ENCODE data around the gene SLC6A6. TPM values are rescaled to one million over a fixed set of nuclear protein-coding genes. Genes with fewer than 3 reads are reported as not detected.

Gene SLC6A6
- total and polyA plus RNA-seq, 2 experiments from 2014 or later: 30.7 to 58.9 TPM

GRCh38 chr3:14416453-14416852 is 14.0 kb downstream of the SLC6A6 start:
- Histone ChIP-seq H3K9me2 (replicated peaks; ENCODE audit: insufficient read depth) (no peaks in the 10 kb centered on the region), H3K9me3 (ENCODE audit: low read depth) (no peaks in the 10 kb centered on the region), H3K79me2 (peaks cover 73% of the 10 kb centered on the region), H3K4me2 (no peak overlapping the region), H4K20me1 (ENCODE audit: insufficient read depth, poor library complexity, severe bottlenecking) (peaks cover 6% of the 10 kb centered on the region), H3K4me3 (no peak overlapping the region), H3K27ac (no peak overlapping the region), H2AFZ (no peak overlapping the region), H3K36me3 (replicated peaks; ENCODE audit: insufficient read depth, low read depth) (no peaks in the 10 kb centered on the region), H3K27me3 (no peaks in the 10 kb centered on the region), H3K4me1 (ENCODE audit: insufficient read depth) (peaks cover 32% of the 10 kb centered on the region)
- WGBS (ENCODE audit: low lambda C conversion rate, missing lambda C conversion rate): 92% methylated on average over 6 of the region's 6 CpGs
- no peak for DNase-seq (ENCODE audit: low spot score)
- TF ChIP-seq EZH2phosphoT487 (IDR thresholded peaks at IDR 0.05; ENCODE audit: low read depth, severe bottlenecking, unreplicated experiment): no peak
- TF ChIP-seq EZH2 (IDR thresholded peaks at IDR 0.05; ENCODE audit: borderline replicate concordance): no peak
- no peak for TF ChIP-seq CTCF (IDR thresholded peaks at IDR 0.05; ENCODE audit: poor library complexity)

GRCh38 chr3:14418296-14419250 is 16.2 kb downstream of the SLC6A6 start:
- Histone ChIP-seq H3K9me3 (ENCODE audit: low read depth) (no peaks in the 10 kb centered on the region), H3K79me2 (peaks cover 72% of the 10 kb centered on the region), H3K4me3 (no peak overlapping the region), H3K27ac (peak overlapping the region; percentile 94), H3K4me2 (peak overlapping the region; percentile 53), H2AFZ (no peak overlapping the region), H3K4me1 (ENCODE audit: insufficient read depth) (peaks cover 27% of the 10 kb centered on the region), H3K9me2 (replicated peaks; ENCODE audit: insufficient read depth) (no peaks in the 10 kb centered on the region), H3K27me3 (no peaks in the 10 kb centered on the region), H3K36me3 (replicated peaks; ENCODE audit: insufficient read depth, low read depth) (no peaks in the 10 kb centered on the region), H4K20me1 (ENCODE audit: insufficient read depth, poor library complexity, severe bottlenecking) (no peaks in the 10 kb centered on the region)
- peak; percentile 77 for DNase-seq (ENCODE audit: low spot score)
- TF ChIP-seq EZH2phosphoT487 (IDR thresholded peaks at IDR 0.05; ENCODE audit: low read depth, severe bottlenecking, unreplicated experiment) (no peak), CTCF (IDR thresholded peaks at IDR 0.05; ENCODE audit: poor library complexity) (no peak), EZH2 (IDR thresholded peaks at IDR 0.05; ENCODE audit: borderline replicate concordance) (no peak)
- 72% methylated on average over 17 of the region's 17 CpGs for WGBS (ENCODE audit: low lambda C conversion rate, missing lambda C conversion rate)

- DNase-seq (ENCODE audit: low spot score): no peak
- TF ChIP-seq EZH2 (IDR thresholded peaks at IDR 0.05; ENCODE audit: borderline replicate concordance): no peak
- no peak for TF ChIP-seq CTCF (IDR thresholded peaks at IDR 0.05; ENCODE audit: poor library complexity)
- no peak for TF ChIP-seq EZH2phosphoT487 (IDR thresholded peaks at IDR 0.05; ENCODE audit: low read depth, severe bottlenecking, unreplicated experiment)
- Histone ChIP-seq H3K9me3 (ENCODE audit: low read depth) (no peaks in the 10 kb centered on the region), H2AFZ (no peak overlapping the region), H3K4me1 (ENCODE audit: insufficient read depth) (peaks cover 35% of the 10 kb centered on the region), H3K27me3 (no peaks in the 10 kb centered on the region), H3K9me2 (replicated peaks; ENCODE audit: insufficient read depth) (no peaks in the 10 kb centered on the region), H4K20me1 (ENCODE audit: insufficient read depth, poor library complexity, severe bottlenecking) (peaks cover 11% of the 10 kb centered on the region), H3K4me2 (no peak overlapping the region), H3K36me3 (replicated peaks; ENCODE audit: insufficient read depth, low read depth) (no peaks in the 10 kb centered on the region), H3K27ac (peak overlapping the region; percentile 65), H3K79me2 (peaks cover 75% of the 10 kb centered on the region), H3K4me3 (no peak overlapping the region)
- WGBS (ENCODE audit: low lambda C conversion rate, missing lambda C conversion rate): 95% methylated on average over 14 of the region's 14 CpGs
These were observed 19.9 kb downstream of the SLC6A6 start for GRCh38 chr3:14422016-14422963.

Data from hepatocyte (in vitro differentiated cells).